ENCODE measurements around the gene NDUFB7.

DNA sequence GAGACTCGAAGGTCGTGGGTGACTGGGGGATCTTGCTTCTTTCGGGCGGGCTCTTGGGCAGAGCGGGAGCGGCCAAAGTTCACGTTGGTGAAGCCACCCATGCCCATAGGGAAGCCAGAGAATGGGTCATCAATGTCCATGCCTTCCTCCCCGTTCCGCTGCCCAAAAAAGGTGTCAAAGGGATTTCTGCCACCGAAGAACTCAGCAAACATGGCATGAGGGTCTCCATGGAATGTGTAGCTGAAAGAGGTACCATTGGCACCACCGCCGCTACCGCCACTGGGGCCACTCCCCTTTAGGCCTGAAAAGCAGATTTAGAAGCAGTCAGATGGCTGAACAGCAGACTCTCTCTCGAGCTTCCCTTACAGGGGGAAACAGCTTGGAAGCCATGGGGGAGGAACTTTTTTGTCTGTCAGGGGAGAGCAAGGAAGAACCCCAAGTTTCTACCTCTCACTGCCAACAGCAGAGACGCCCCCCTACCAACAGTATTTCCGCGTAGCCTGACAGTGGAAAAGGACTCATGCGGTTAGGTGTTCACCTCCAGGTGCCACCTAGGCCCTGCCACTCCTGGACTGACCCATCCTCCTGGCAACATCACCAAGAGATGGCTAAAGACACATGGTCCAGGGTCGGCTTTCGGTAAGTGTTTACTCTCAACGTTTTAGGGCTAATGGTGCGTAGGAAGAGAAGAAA lies 55.0 kb downstream of the NDUFB7 start:
- TF ChIP-seq, protein P1, sequence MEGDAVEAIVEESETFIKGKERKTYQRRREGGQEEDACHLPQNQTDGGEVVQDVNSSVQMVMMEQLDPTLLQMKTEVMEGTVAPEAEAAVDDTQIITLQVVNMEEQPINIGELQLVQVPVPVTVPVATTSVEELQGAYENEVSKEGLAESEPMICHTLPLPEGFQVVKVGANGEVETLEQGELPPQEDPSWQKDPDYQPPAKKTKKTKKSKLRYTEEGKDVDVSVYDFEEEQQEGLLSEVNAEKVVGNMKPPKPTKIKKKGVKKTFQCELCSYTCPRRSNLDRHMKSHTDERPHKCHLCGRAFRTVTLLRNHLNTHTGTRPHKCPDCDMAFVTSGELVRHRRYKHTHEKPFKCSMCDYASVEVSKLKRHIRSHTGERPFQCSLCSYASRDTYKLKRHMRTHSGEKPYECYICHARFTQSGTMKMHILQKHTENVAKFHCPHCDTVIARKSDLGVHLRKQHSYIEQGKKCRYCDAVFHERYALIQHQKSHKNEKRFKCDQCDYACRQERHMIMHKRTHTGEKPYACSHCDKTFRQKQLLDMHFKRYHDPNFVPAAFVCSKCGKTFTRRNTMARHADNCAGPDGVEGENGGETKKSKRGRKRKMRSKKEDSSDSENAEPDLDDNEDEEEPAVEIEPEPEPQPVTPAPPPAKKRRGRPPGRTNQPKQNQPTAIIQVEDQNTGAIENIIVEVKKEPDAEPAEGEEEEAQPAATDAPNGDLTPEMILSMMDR (IDR thresholded peaks at IDR 0.05): no peak
- TF ChIP-seq POLR2A (IDR thresholded peaks at IDR 0.05): no peak
